CD4-positive, alpha-beta T cell treated with Interleukin-15 for 1 hour (primary cell): ENCODE data around the gene POLR2M.

Experiments
- DNase-seq: peaks from one replicate; pipeline ENCODE4 v3.0.0-alpha.2; 2020

POLR2M gene

DNA sequence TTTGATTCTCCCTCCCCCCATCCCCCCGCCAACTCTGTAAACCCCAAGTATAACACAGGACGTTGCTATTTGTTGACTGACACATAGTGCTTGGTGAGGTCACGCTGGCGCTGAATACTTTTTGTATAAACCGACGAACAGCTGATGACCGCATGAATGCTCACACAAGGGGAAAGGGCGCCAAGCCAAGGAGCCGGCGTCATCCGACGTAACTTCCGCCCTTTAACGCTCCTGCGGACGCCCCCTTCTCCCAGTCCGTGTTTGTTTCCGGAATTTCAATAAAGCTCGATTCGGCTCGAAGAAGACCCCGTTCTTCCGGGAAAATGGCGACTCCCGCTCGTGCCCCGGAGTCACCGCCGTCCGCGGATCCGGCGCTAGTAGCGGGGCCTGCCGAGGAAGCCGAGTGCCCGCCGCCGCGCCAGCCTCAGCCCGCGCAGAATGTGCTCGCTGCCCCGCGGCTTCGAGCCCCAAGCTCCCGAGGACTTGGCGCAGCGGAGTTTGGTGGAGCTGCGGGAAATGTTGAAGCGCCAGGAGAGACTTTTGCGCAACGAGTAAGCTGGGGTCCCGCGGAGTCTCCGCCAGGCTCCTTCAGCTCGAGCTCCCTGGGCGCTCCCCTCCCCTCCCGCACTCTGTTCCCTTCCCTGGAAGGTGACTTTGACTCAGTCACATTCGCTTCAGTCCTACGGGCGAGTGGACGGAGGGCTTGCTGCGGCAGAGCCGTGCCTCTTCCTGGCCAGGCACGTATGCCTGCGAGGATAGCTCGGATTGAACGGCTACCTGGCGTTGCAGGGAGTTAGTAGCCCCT is at the start of gene POLR2M:
TSS of gene POLR2M (plus strand) at position 310 of the 805 bp plus-strand sequence. CDS start at position 439, 129 bp downstream.
- peak; percentile 95 for DNase-seq

DNA sequence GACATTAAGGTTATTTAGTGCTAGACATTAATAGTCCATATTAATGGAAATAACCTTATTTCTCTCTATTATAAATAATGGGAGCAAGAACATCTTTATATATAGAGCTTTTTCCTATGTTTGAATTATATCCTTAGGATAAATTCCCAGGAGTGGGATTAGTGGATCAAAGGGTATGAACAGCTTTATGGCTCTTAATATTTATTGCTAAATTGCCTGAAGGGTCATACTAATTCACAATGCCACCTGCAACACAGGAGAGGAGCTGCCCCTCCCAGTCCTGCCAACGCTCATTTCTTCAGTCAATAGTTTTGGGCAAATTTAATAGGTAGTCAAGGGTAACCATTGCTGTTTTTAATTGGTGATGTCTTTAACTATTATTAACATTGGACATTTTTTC is 48.9 kb upstream of the POLR2M start:
- DNase-seq = no peak

DNA sequence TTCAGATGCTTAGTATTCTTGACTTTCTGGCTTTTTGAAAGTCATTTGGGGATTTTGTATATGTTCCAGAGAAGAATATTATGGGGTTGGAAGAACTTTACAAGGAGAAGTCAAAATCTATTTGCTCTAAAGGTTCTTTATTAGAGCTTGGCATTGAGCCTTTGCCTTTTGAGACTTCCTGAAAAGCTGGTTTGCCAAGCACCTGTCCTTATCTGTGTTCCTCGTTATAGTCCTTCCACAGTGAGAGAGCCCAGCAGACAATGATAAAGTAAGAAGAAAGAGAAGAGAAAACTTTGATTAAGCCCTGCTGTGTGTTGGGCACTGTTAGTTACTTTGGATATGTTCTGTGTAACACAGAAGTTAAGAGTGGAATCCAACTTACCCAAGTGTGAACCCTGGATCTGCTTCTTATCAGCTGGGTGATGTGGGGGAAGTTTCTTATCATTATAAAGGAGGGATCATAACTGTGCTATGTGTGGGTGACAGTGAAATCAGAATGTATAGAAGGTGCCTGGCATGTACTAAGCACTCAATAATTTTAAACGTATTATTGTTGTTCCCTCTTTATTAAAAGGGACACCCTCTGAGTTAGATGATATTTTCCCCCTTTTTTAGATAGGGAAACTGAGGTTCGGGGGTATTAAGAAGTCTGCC is 44.3 kb upstream of the POLR2M start:
- no peak for DNase-seq

DNA sequence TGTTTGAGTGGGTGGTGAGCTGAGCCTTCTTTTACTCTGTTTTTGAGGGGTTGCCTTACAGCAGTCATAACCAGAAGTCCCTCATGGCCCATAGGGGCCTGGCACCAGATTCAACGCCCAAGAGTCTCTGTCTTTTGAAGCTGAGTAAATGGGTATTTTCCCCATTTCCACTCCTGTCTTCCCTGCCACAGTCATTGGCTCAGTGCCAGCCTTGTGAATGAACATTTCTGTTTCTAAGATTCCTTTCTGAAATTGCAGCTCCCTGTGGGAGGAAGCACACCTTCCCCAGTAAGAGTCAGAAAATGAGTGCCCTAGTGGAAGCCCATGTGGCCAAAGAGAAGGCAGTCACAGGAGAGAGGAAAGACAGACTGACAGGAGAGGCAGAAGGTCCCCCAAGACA is 43.7 kb upstream of the POLR2M start:
- DNase-seq = no peak

DNA sequence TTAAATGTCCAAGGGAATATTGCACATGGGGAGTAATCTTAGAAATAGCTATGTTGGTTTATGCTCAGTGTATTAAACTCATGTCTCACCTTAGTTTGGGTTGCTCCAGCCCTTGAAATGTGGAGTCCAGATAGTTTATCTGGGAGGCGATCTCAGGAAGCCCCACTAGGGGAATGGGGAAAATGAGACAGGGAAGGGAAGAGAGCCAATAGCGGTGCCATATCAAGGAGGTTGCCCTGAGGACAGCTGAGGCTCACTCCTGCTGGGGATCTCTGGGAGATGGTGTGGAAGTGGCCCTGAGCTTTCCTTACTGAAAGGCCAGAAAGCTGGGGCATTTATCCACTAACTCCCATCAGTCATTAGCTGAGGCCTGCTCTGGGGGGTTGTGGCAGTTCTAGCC is 43.3 kb upstream of the POLR2M start:
- no peak for DNase-seq

DNA sequence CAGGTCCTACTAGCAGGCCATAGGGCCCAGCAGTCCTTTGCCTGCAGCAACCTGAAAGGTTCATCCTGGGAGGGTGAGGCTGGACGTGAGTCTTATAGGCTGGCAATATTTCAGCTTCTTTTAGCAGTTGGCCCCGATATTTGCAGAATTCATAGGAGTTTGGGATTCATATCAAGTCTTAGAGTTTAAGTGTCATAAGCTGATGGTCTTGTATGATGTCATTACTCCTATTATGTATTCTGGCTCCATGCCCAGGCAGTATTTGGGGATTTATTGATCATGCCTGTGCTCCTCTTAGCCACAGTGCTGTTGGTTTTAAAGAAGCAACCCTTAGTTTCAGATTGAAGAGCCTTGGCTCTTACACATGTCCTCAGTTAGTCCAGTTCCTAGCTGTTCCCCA is 41.3 kb upstream of the POLR2M start:
- DNase-seq = no peak

DNA sequence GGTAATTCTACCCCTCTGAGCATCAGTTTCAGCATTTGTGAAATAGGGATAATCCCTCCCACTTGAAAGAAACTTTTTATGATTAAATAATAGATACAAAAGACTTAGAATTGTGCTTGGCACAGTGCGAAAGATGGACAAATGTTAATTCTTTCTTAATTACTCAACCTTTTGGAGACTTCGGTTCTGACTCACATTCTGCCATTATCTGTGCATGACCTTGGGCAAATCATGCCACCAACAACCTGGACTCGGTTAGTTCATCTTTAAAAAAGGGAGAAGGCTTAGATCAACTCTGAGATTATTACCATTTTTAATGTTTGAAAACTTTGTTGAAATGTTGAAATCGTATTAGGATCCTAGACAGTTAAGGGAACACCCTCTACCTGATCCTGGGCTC is 40.6 kb upstream of the POLR2M start:
- DNase-seq = no peak

DNA sequence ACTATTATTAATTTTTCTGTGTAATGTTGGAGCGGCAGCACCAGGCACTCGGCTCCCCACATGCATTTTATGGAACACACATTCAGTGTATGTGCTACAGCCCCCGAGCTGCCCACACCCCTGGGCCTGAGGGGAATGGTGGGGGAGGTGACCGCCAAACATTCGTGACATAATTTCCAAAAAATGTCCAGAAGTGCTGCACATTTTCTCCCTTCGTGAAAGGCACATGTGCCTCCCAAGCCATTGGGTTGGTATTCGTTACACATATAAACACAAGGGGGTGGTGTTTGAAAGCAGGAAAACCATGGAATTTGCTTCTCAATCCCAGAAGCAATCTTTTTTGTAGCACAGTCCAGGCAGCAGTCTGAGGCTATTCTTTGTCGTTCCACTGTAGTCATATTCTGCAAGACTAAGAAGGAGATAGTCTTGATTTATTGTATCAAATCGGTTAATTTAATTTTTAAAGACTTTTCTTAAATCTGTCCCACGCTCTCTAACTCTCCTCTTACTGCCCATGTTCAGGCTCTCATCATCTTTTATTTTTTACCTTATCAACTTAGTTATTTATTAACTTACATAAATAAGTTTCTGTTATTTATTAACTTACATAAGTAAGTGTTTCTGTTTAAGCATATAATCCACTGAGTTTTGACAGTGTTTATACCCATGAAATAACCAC is 39.2 kb upstream of the POLR2M start:
- DNase-seq = no peak

DNA sequence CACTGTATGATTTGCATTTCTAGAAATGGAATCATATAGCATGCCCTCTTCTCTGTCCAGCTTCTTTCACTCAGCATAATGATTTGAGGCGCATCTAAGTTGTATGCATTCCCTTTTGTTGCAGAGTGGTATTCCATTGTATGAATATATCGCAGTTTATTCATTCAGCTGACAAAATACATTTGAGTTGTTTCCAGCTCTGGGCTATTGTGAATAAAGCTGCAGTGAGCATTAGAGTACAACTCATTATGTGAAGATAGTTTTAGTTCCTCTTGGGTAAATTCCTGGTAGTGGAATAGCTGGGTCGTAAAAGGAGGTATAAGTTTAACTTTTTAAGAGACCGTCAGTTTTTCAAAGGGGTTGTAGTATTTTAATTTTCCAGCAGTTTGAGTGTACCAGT is 38.5 kb upstream of the POLR2M start:
- DNase-seq = no peak

DNA sequence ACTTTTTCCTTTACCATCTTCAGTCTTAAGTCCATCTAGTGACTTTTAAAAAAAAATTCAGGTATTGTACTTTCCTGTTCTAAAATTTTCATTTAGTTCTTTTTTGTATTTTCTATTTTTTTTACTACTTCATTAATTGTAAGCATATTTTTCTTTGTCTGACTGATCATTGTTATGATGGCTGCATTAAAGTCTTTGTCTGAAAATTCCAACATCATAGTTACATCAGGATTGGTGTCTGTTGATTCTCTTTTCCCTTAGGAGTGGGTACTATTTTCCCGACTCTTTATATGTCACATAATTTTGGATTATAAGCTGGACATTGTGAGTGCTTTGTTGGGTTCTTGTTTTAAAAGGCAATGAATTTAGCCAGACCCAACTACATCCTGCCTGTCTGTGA is 34.9 kb upstream of the POLR2M start:
- no peak for DNase-seq

DNA sequence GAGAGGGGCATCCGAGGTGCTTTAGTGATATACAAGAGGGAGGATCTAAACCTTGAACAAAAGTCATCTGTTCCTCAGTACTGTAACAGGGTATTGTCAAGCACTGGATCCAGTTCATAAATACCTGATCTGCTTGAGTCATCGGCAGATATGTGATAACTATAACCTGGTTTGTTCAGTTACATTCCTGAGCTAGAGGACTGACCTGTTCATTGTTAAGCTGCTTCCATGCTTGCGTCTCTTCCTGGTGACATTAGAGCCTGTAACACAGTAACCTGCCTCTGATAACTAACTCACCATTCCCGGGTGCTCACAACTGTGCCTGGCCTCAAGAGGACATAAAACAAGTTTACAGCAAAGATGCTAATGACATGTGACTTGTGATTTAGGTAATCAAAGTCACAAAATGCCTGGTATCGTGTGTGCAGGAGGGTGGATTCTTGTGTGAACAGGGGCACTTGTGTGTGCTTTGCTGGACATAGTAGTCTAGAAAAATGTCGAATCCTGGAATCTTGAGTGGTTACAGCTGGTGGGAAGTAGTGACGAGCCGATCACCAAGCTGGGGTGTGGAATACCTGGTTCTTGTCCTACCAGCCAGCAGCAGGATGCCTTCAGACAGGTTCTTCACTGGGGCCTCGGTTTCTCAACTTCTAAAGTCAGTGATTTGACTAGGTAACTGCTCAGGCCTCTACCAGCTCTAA is 30.9 kb upstream of the POLR2M start:
- DNase-seq = no peak

DNA sequence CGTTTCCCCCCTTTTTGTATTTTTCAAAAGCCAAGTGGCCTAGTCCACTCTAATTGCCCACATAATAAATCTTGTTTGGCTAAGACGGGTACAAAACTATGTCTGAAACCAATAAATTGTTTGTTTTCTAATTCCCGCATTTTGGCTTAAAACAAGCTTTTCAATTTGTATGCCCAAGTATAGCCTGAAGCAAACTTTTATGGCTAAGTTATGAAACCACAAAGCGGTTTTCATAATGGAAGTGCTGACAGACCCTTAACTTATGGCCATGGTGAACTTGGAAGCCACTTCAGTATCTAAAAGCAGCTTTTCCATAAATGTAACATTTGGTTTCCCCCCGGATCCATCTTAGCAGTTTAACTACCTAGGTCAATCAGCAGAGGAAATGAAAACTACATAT is 29.9 kb upstream of the POLR2M start:
- no peak for DNase-seq

DNA sequence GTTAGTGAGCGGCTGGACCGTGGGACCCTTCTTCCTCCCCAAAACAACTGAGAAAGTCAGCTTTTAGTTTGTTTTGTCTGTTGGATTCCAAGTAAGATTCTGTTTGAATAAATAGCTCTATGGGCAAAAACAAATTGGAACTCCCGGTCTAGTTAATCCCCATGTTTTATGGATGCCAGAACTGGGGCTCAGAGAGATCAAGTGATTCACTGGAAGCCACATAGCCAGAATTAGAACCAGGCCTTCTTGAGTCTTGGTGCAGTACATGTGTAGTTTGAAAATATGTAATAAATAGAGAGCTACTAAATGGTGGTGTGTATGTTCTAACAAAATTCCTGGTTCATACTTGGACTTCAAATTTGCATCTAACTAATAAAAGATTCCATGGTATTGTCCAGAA is 29.3 kb upstream of the POLR2M start:
- DNase-seq = no peak

DNA sequence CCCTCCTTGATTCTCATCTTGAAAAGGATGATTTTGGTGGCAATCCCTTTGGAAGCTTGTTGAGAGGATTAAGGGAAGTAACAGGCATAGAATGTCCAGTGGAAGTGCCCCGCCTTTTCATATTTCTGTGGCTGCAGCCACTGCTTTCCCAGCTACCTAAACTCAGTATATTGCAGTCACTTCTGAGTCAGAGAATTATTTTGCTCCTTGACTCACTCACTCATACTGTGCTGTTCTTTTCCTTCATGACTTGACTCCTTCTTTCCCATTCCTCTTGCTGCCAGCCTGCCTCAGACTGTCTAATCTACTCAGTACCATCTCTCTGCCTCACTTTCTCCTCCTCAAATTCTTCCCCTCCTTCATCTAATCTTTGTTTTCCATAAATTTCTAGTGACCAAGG is 26.5 kb upstream of the POLR2M start:
- no peak for DNase-seq

DNA sequence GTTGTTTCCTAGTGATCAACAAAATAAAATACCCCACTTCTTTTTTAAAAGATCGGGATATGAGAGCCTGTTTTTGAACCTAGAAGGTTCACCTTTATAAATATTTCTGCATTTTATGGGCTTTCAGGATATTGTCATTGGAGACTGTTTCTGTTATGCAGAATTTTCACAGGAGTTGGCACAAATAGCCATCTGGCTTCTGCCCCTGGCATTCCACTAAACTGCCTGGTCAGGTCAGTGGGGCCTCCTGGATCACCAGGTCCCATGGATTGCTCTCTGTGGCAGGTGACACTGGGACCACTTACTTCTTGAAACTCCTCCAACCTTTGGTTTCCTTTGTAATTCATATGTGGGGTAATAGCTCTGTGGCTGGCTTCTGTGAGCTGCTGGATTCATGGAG is 25.5 kb upstream of the POLR2M start:
- DNase-seq = no peak

DNA sequence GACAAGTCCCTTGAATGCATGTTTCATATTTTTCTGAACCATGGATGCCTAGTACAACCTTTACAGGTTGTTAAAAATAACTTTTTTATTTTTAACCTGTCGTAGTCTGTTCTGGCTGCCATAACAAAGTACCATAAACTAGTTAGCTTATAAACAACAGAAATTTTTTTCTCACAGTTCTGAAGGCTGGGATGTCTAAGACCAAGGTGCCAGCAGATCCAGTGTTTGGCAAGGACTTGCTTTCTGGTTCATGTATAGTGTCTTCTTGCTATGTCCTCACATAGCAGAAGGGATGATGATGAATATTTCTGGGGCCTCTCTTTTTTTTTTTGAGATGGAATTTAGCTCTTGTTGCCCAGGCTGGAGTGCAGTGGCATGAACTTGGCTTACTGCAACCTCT is 23.0 kb upstream of the POLR2M start:
- no peak for DNase-seq

DNA sequence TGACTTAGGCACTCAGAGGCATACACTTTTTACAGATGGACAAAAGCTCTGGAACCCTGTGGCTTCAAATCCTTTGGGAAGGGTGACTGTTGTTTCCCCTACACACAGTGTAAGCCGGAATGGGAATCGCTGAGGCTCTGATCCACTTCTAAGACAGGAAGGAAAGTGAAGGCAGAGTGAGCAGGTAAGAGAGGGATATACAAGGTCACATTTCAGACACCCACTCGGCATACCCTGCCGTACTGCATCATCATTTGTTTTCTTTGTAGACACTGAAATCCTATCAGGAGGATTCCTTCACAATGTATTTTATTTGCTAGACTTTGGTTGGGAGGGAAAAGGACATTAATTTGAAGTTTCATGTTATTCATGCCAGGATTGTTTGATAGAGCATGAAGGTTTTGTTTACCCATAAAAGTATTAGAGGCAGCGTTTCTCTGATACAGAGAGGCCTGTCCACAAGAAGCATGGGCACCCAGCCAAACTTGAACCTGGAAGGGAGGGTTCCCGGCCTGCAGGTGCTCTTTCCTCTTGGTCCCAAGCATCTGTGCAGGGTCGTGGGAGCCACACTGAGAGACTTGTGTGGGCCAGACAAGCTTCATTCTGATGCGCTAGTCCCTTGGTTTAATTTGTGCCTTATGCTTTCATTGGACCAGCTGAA is 21.9 kb upstream of the POLR2M start:
- no peak for DNase-seq

DNA sequence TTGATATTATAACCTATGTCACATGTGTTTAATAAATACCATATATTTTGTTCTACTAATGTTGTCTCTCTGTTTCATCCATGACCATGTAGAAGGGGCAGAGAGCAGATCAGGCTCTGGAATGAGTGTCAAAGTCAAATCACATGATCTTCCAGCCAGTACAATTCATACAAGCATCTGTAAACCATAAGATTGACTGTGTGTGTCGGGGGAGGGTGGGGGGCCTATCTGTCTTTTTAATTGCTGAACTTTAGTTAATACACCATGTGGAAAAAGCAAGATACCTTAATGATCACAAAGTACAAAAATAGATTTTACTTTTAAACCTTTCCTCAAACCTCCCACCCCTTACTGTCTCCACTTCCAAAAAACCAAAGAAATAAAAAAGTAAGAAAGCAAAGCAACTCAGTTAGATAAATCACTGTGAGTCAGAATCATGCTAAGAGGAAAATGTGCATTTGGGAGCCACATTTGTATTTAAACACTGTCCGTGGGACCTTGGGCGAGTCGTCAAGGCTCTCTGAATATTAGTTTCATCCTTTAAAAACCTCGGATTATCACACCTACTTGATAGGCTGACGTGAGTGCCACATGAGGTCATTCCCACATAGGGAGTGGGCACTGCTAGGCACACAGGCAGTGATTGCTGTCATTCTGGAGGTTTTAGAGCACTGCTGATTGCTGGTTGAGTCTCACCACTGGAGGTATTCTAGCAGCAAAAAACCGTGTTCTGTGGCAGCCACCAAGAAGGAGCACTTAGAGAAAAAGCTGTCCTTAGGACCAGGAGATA is 21.0 kb upstream of the POLR2M start:
- no peak for DNase-seq

DNA sequence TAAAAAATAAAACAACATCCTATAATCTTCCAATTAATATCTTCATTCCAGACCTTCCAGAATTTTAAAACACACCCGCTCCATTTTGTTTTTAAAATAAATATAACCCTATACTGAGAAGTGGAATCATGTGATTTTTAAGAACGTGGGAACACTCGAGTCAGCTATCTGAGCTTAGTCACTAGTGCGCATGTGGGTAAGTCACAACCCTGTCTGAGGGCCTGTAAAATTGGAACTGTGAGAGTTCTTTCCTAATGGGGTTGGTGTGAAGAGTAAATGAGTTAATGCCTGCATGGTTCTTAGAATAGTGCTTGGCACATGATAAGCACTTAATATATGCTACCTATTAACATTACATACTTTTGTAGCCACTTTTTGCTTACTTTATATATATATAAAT is 19.9 kb upstream of the POLR2M start:
- no peak for DNase-seq

DNA sequence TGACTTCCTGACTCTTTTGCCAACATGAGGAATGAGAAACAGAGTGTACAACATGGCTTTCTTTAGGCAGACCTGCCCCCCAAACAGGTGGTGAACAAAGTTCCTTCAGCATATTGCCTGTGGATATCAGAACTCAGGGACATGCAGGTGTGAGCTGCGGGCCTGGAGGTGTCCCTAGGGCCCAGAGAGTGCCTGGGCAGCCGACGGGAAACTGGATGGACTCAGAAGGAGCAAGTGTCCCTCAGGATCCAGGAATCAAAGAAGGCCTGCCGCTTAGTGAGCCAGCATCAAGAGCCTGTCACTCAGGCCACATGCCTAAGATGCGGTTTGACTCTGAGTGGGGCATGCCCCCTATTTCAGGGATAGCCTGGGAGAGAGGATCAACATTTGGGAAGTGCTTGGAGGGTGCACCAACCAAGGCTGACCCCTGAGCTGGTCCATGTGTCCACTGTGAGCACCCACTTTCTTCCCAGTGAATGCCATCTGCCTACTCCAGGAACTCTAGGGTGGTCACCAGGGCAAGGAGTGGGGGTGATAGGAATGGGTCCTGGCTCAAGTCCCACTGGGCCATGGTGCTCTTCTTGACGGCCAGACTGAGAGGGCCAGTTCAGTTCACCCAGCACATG is 16.1 kb upstream of the POLR2M start:
- no peak for DNase-seq

DNA sequence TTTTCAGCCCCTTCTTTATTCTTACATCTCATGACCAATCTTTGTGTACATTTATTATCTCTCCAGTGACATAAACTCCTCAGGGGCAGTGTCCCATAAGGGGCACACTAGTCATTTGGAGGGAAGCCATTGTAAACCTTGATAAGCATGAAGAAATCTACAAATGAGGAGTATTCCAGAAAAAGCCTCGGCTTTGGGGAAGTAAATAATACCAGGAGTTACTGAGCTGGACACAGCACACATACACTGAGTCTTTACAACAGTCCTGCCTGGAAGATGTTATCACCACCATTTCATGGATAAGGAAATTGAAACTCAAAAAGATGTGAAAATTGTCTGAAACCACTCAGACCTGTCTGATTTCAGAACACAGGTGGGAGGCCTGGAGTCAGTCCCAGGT is 15.4 kb upstream of the POLR2M start:
- DNase-seq = no peak

DNA sequence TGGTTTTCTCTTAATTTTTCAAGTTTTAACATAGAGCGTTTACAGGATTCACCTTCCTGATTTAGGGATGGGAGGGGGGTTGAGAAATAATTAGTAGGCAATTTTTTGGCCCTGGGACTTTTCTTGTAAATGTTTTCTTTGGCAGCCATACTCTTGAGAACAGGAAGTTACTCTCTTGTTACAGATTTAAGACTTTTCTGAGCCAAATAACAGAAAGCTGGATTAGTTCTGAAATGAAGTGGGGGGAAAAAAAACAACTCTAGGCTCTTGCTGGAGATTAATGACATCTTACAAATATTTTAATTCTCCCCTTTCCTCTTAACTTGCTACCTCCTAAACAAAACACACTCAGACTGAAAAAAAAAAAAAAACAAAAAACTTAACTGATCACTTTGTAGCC is 13.8 kb upstream of the POLR2M start:
- no peak for DNase-seq
